K562 treated with DMSO at 1 percent for 4 hours (cell line): ENCODE data around the gene ABCA4. TPM values are rescaled to one million over a fixed set of nuclear protein-coding genes. Genes with fewer than 3 reads are reported as not detected.

ENCODE experiments used
- total RNA-seq: library from RNA; unstranded; fragments of 300-600 nt; gene quantifications from 2 replicates; pipeline ENCODE4 v1.2.3, GENCODE V29; 2022; ENCODE audit not compliant: insufficient read depth

Gene ABCA4
- 0.25 and 0.74 TPM in 2 replicates for total RNA-seq

GRCh38 chr1:94120991-94121390, at the start of gene ABCA4:
Gene ABCA4, minus strand, starts transcription at chr1:94121148. Its CDS starts 103 bp downstream, at chr1:94121045.

Other genes with a start within 250 kb of the ABCA4 start
- 17.5 and 23.5 TPM in 2 replicates for gene DNTTIP2, start 241.9 kb downstream of the ABCA4 start, total RNA-seq
- gene GCLM, start 211.7 kb downstream of the ABCA4 start, total RNA-seq: 28.4 and 31.7 TPM in 2 replicates
- not detected in 2 replicates for gene ARHGAP29, start 116.4 kb upstream of the ABCA4 start, total RNA-seq